ENCODE measurements around the gene APC2.
"Not testable (repeated sequence)": the region's sequence is repeated elsewhere in the genome, so short reads cannot be mapped to it uniquely, and the experiment has no call there.

The APC2 gene

GRCh38 chr19:1514986-1515721, 65.2 kb downstream of the APC2 start:
- Histone ChIP-seq H3K9me3 (ENCODE audit: control insufficient read depth, insufficient read depth, low read depth, low read length) (no peaks in the 10 kb centered on the region), H3K27ac (ENCODE audit: low read depth, low read length) (no peak overlapping the region), H3K4me3 (ENCODE audit: low read depth, low read length) (no peak overlapping the region), H3K36me3 (ENCODE audit: control insufficient read depth, insufficient read depth, low read length) (no peaks in the 10 kb centered on the region), H3K27me3 (ENCODE audit: control insufficient read depth, insufficient read depth, low read length) (peaks cover 58% of the 10 kb centered on the region), H3K9ac (ENCODE audit: low read length) (no peak overlapping the region), H3K4me1 (ENCODE audit: control insufficient read depth, insufficient read depth, low read length) (peaks cover 3% of the 10 kb centered on the region; the same call in 1 of the 2 replicates)

DNA sequence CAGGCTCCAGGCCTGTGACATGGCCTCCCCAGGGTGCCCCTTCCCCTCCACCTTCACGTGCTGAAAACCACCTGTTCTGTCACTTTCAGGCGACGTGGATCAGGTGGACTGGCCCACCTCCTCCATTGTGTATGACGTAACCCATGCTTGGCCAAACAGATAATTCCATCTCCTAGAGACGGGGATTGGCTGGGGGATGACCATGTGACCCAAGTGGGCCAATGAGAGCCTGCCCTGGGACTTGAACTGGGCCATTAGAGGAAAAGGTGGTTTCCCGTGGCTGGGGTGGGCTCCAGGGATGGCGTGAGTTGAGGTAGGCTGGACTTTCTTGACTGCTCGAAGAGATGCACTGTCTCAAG, 66.5 kb downstream of the APC2 start:
- Histone ChIP-seq H3K9me3 (ENCODE audit: control insufficient read depth, insufficient read depth, low read depth, low read length) (no peaks in the 10 kb centered on the region), H3K4me3 (ENCODE audit: low read depth, low read length) (no peak overlapping the region), H3K4me1 (ENCODE audit: control insufficient read depth, insufficient read depth, low read length) (no peaks in the 10 kb centered on the region), H3K36me3 (ENCODE audit: control insufficient read depth, insufficient read depth, low read length) (no peaks in the 10 kb centered on the region), H3K27me3 (ENCODE audit: control insufficient read depth, insufficient read depth, low read length) (peaks cover 55% of the 10 kb centered on the region), H3K9ac (ENCODE audit: low read length) (no peak overlapping the region), H3K27ac (ENCODE audit: low read depth, low read length) (no peak overlapping the region)

GRCh38 chr19:1518471-1518870, 68.5 kb downstream of the APC2 start:
- no peaks in the 10 kb centered on the region for H3K9me3 ChIP-seq (ENCODE audit: control insufficient read depth, insufficient read depth, low read depth, low read length)
- no peaks in the 10 kb centered on the region for H3K36me3 ChIP-seq (ENCODE audit: control insufficient read depth, insufficient read depth, low read length)
- no peak overlapping the region for H3K27ac ChIP-seq (ENCODE audit: low read depth, low read length)
- no peak overlapping the region for H3K4me3 ChIP-seq (ENCODE audit: low read depth, low read length)
- H3K9ac ChIP-seq (ENCODE audit: low read length): no peak overlapping the region
- peaks cover 61% of the 10 kb centered on the region for H3K27me3 ChIP-seq (ENCODE audit: control insufficient read depth, insufficient read depth, low read length)
- no peaks in the 10 kb centered on the region for H3K4me1 ChIP-seq (ENCODE audit: control insufficient read depth, insufficient read depth, low read length)

DNA sequence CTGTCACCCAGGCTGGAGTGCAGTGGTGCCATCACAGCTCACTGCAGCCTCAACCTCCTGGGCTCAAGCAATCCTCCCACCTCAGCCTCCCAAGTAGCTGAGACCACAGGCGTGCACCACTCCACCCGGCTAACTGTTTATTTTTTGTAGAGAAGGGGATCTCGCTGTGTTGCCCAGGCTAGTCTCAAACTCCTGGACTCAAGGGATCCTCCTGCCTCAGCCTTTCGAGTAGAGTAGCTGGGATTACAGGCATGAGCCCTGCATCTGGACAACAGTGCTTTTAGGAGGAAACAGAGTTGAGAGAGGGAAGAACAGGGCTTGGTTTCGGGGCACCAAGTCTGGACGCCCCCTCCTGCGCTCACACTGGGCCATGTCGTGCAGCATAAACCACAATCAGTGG, 69.9 kb downstream of the APC2 start:
- not testable (repeated sequence) for H3K4me3 ChIP-seq (ENCODE audit: low read depth, low read length); H3K4me1 ChIP-seq (ENCODE audit: control insufficient read depth, insufficient read depth, low read length); H3K36me3 ChIP-seq (ENCODE audit: control insufficient read depth, insufficient read depth, low read length); H3K27ac ChIP-seq (ENCODE audit: low read depth, low read length); H3K9me3 ChIP-seq (ENCODE audit: control insufficient read depth, insufficient read depth, low read depth, low read length); H3K9ac ChIP-seq (ENCODE audit: low read length)
- H3K27me3 ChIP-seq (ENCODE audit: control insufficient read depth, insufficient read depth, low read length): peaks cover 67% of the 10 kb centered on the region

GRCh38 chr19:1520203-1520780, 70.4 kb downstream of the APC2 start:
- Histone ChIP-seq H3K9ac (ENCODE audit: low read length) (no peak overlapping the region), H3K9me3 (ENCODE audit: control insufficient read depth, insufficient read depth, low read depth, low read length) (no peaks in the 10 kb centered on the region), H3K4me1 (ENCODE audit: control insufficient read depth, insufficient read depth, low read length) (peaks cover 4% of the 10 kb centered on the region; the same call in 1 of the 2 replicates), H3K4me3 (ENCODE audit: low read depth, low read length) (no peak overlapping the region), H3K27me3 (ENCODE audit: control insufficient read depth, insufficient read depth, low read length) (peaks cover 67% of the 10 kb centered on the region), H3K27ac (ENCODE audit: low read depth, low read length) (no peak overlapping the region), H3K36me3 (ENCODE audit: control insufficient read depth, insufficient read depth, low read length) (no peaks in the 10 kb centered on the region)

GRCh38 chr19:1521636-1522035, 71.7 kb downstream of the APC2 start:
- H3K27ac ChIP-seq (ENCODE audit: low read depth, low read length): no peak overlapping the region
- no peak overlapping the region for H3K4me3 ChIP-seq (ENCODE audit: low read depth, low read length)
- no peaks in the 10 kb centered on the region for H3K9me3 ChIP-seq (ENCODE audit: control insufficient read depth, insufficient read depth, low read depth, low read length)
- no peaks in the 10 kb centered on the region for H3K36me3 ChIP-seq (ENCODE audit: control insufficient read depth, insufficient read depth, low read length)
- H3K4me1 ChIP-seq (ENCODE audit: control insufficient read depth, insufficient read depth, low read length): peaks cover 4% of the 10 kb centered on the region; the same call in 1 of the 2 replicates
- no peak overlapping the region for H3K9ac ChIP-seq (ENCODE audit: low read length)
- H3K27me3 ChIP-seq (ENCODE audit: control insufficient read depth, insufficient read depth, low read length): peaks cover 70% of the 10 kb centered on the region

DNA sequence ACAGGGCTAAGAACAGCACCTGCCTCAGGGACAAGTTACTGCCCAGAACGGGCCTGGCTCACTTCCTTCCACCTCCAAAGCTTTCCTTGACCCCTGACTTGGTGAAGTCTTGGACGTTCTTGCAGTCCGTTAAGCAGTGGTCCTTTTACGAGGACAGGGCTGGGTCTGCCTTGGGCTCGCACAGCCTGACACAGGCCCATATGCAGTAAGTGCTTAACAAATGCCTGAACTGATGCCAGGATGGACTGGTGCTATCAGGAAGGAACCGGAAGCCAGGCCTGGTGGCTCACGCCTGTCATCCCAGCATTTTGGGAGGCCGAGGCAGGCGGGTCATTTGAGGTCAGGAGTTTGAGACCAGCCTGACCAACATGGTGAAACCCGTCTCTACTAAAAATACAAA, 72.1 kb downstream of the APC2 start:
- H3K9me3 ChIP-seq (ENCODE audit: control insufficient read depth, insufficient read depth, low read depth, low read length): no peaks in the 10 kb centered on the region
- H3K36me3 ChIP-seq (ENCODE audit: control insufficient read depth, insufficient read depth, low read length): no peaks in the 10 kb centered on the region
- no peak overlapping the region for H3K9ac ChIP-seq (ENCODE audit: low read length)
- H3K27ac ChIP-seq (ENCODE audit: low read depth, low read length): no peak overlapping the region
- peaks cover 4% of the 10 kb centered on the region; the same call in 1 of the 2 replicates for H3K4me1 ChIP-seq (ENCODE audit: control insufficient read depth, insufficient read depth, low read length)
- peaks cover 72% of the 10 kb centered on the region for H3K27me3 ChIP-seq (ENCODE audit: control insufficient read depth, insufficient read depth, low read length)
- no peak overlapping the region for H3K4me3 ChIP-seq (ENCODE audit: low read depth, low read length)

GRCh38 chr19:1522838-1523237, 72.9 kb downstream of the APC2 start:
- no peak overlapping the region for H3K4me3 ChIP-seq (ENCODE audit: low read depth, low read length)
- no peaks in the 10 kb centered on the region for H3K9me3 ChIP-seq (ENCODE audit: control insufficient read depth, insufficient read depth, low read depth, low read length)
- H3K27me3 ChIP-seq (ENCODE audit: control insufficient read depth, insufficient read depth, low read length): peaks cover 80% of the 10 kb centered on the region
- H3K9ac ChIP-seq (ENCODE audit: low read length): no peak overlapping the region
- no peaks in the 10 kb centered on the region for H3K36me3 ChIP-seq (ENCODE audit: control insufficient read depth, insufficient read depth, low read length)
- peaks cover 4% of the 10 kb centered on the region; the same call in 1 of the 2 replicates for H3K4me1 ChIP-seq (ENCODE audit: control insufficient read depth, insufficient read depth, low read length)
- H3K27ac ChIP-seq (ENCODE audit: low read depth, low read length): no peak overlapping the region

Measured in HUES6 (cell line).